Measurements from ENCODE around the gene ANXA6. TPM values are rescaled to one million over a fixed set of nuclear protein-coding genes. Genes with fewer than 3 reads are reported as not detected.
A peak's percentile ranks its signal among the peaks of the same experiment; 100 is the strongest.
"Not testable (repeated sequence)": the region's sequence is repeated elsewhere in the genome, so short reads cannot be mapped to it uniquely, and the experiment has no call there.

ANXA6 gene
- total and polyA plus RNA-seq, 2 donors (not counting 1 experiment from before 2014, with no cell fraction given) = 136 to 300 TPM

DNA sequence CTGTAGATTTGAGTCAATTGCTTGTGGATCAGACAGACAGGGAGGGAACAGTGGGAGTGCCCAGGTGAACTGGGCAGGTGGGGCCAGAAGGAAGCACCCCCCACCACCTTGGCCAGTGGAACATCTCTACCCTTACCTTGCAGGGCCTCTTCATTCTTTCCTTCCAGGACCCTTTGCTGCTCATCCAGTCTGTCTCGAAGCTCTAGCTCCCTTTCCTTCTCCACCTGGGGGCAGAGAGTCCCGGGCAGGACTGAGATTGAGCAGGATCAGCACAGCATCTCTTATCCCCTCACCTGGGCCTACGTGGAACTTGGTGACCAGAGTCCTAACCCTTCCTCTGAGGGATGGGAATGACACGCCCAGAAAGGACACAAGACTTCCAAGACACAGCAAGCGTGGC lies 41.3 kb upstream of the ANXA6 start:
- intact Hi-C loops (cut with micrococcal nuclease) = no loop called here
- ATAC-seq (ENCODE audit: low read depth) (no peak), DNase-seq (no peak)
- H3K4me1 Mint-ChIP-seq = peaks cover 60% of the 10 kb centered on the region
- Histone ChIP-seq H3K4me2 (replicated peaks; ENCODE audit: low read depth, low read length, poor library complexity, severe bottlenecking) (no peak overlapping the region), H3K27me3 (replicated peaks in 1 of 4; ENCODE audit: control extremely low read depth in 1 of 4, control insufficient read depth in 3 of 4, insufficient read depth in 4 of 4, low read length in 3 of 4) (no peaks in the 10 kb centered on the region), H3K9me3 (ENCODE audit: control extremely low read depth in 1 of 3, control insufficient read depth in 2 of 3, insufficient read depth in 1 of 3, low read length in 2 of 3) (no peaks in the 10 kb centered on the region), H3K9ac (ENCODE audit: low read length) (no peak overlapping the region), H3K4me3 (ENCODE audit: control extremely low read depth in 1 of 5, extremely low read depth in 1 of 5, insufficient read depth in 1 of 5, low read depth in 2 of 5, low read length in 4 of 5) (no peak overlapping the region), H3K27ac (ENCODE audit: low read length in 2 of 2) (peak overlapping the region; percentile 3 to 61), H2AFZ (ENCODE audit: insufficient read depth, low read depth, low read length, poor library complexity, severe bottlenecking) (no peak overlapping the region), H3K36me3 (replicated peaks in 1 of 2; ENCODE audit: control extremely low read depth in 1 of 2, control insufficient read depth in 1 of 2, extremely low read depth in 1 of 2, insufficient read depth in 2 of 2, low read length in 1 of 2) (peaks cover 10 to 53% of the 10 kb centered on the region in 2 experiments), H3K4me1 (ENCODE audit: control insufficient read depth in 2 of 2, insufficient read depth in 2 of 2, low read length in 2 of 2) (peaks cover 43 to 49% of the 10 kb centered on the region in 2 donors), H3K79me2 (ENCODE audit: control insufficient read depth, insufficient read depth, low read length) (peaks cover 25% of the 10 kb centered on the region), H4K20me1 (ENCODE audit: control insufficient read depth, insufficient read depth, low read length, poor library complexity, severe bottlenecking) (no peaks in the 10 kb centered on the region)
- no peak for TF ChIP-seq EZH2 (IDR thresholded peaks at IDR 0.05; ENCODE audit: borderline replicate concordance, insufficient read depth, low read depth, low read length, poor library complexity, severe bottlenecking)
- TF ChIP-seq, protein P1, sequence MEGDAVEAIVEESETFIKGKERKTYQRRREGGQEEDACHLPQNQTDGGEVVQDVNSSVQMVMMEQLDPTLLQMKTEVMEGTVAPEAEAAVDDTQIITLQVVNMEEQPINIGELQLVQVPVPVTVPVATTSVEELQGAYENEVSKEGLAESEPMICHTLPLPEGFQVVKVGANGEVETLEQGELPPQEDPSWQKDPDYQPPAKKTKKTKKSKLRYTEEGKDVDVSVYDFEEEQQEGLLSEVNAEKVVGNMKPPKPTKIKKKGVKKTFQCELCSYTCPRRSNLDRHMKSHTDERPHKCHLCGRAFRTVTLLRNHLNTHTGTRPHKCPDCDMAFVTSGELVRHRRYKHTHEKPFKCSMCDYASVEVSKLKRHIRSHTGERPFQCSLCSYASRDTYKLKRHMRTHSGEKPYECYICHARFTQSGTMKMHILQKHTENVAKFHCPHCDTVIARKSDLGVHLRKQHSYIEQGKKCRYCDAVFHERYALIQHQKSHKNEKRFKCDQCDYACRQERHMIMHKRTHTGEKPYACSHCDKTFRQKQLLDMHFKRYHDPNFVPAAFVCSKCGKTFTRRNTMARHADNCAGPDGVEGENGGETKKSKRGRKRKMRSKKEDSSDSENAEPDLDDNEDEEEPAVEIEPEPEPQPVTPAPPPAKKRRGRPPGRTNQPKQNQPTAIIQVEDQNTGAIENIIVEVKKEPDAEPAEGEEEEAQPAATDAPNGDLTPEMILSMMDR (IDR thresholded peaks at IDR 0.05) = no peak
- POLR2A ChIA-PET = interaction anchor here (1.1 kb wide), 1 partner anchor 10 kb away, joined by 3 read pairs; no protein-coding TSS in a partner anchor
- CTCF ChIA-PET = interaction anchor here (0.6 to 1.6 kb wide), 7 partner anchors 13 to 83 kb away, joined by 3 to 5 read pairs (median 3); no protein-coding TSS in a partner anchor
- H3K27ac Mint-ChIP-seq = peak overlapping the region; percentile 53
- peaks cover 3% of the 10 kb centered on the region for H3K9me3 Mint-ChIP-seq (ENCODE audit: insufficient read depth)
- no peaks in the 10 kb centered on the region for H3K27me3 Mint-ChIP-seq
- WGBS (ENCODE audit: insufficient coverage) = 100% methylated on average over 3 of the region's 5 CpGs
- no peak overlapping the region for H3K4me3 Mint-ChIP-seq

DNA sequence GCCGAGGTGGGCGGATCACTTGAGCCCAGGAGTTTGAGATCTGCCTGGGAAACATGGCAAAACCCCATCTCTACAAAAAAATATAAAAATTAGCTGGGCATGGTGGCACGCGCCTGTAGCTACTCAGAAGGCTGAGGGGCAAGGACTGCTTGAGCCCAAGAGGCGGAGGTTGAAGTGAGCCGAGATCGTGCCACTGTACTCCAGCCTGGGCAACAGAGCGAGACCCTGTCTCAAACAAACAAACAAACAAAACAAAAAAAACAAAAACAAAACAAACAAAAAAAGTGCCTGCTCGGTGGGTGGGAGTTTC lies 39.7 kb upstream of the ANXA6 start:
- not testable (repeated sequence) for H2AFZ ChIP-seq (ENCODE audit: insufficient read depth, low read depth, low read length, poor library complexity, severe bottlenecking); H3K9me3 Mint-ChIP-seq (ENCODE audit: insufficient read depth); H3K27me3 ChIP-seq (replicated peaks in 1 of 4; ENCODE audit: control extremely low read depth in 1 of 4, control insufficient read depth in 3 of 4, insufficient read depth in 4 of 4, low read length in 3 of 4); DNase-seq; H3K9me3 ChIP-seq (ENCODE audit: control extremely low read depth in 1 of 3, control insufficient read depth in 2 of 3, insufficient read depth in 1 of 3, low read length in 2 of 3); ATAC-seq (ENCODE audit: low read depth); H4K20me1 ChIP-seq (ENCODE audit: control insufficient read depth, insufficient read depth, low read length, poor library complexity, severe bottlenecking); H3K9ac ChIP-seq (ENCODE audit: low read length); H3K27me3 Mint-ChIP-seq; H3K4me3 ChIP-seq (ENCODE audit: control extremely low read depth in 1 of 5, extremely low read depth in 1 of 5, insufficient read depth in 1 of 5, low read depth in 2 of 5, low read length in 4 of 5)
- H3K4me2 ChIP-seq (replicated peaks; ENCODE audit: low read depth, low read length, poor library complexity, severe bottlenecking) = peak overlapping the region; percentile 53
- WGBS (ENCODE audit: insufficient coverage) = 92% methylated on average over 7 of the region's 9 CpGs
- H3K4me1 ChIP-seq (ENCODE audit: control insufficient read depth in 2 of 2, insufficient read depth in 2 of 2, low read length in 2 of 2) = peaks cover 42 to 53% of the 10 kb centered on the region in 2 donors
- H3K27ac Mint-ChIP-seq = peak overlapping the region; percentile 97
- peaks cover 28% of the 10 kb centered on the region for H3K79me2 ChIP-seq (ENCODE audit: control insufficient read depth, insufficient read depth, low read length)
- peaks cover 14 to 53% of the 10 kb centered on the region in 2 experiments for H3K36me3 ChIP-seq (replicated peaks in 1 of 2; ENCODE audit: control extremely low read depth in 1 of 2, control insufficient read depth in 1 of 2, extremely low read depth in 1 of 2, insufficient read depth in 2 of 2, low read length in 1 of 2)
- ChIA-PET CTCF (interaction anchor here (1.0 to 2.0 kb wide), 6 partner anchors 16 to 146 kb away, joined by 3 to 8 read pairs (median 5); partner anchors contain the start of gene CCDC69), POLR2A (interaction anchor here (0.8 to 2.4 kb wide), 4 partner anchors 7 to 39 kb away, joined by 3 to 8 read pairs (median 4); partner anchors contain the start of gene ANXA6)
- intact Hi-C loops (cut with micrococcal nuclease) = loop anchor here (2.0 kb wide), 1 partner anchor 32 kb away; no protein-coding TSS in a partner anchor
- peak overlapping the region; percentile 67 for H3K4me3 Mint-ChIP-seq
- H3K4me1 Mint-ChIP-seq = peaks cover 62% of the 10 kb centered on the region
- H3K27ac ChIP-seq (ENCODE audit: low read length in 2 of 2) = peak overlapping the region; percentile 61 to 67

Data from B cell (primary cell).